GM21737 (cell line): ENCODE results near the gene ARID1A.
"Not testable (repeated sequence)": the region's sequence is repeated elsewhere in the genome, so short reads cannot be mapped to it uniquely, and the experiment has no call there.

ENCODE experiments used
- ATAC-seq: cut with Tn5 transposase; IDR thresholded peaks from one replicate; pipeline ENCODE4 v1.9.1; 2021; ENCODE audit warnings: mild to moderate bottlenecking, moderate library complexity; ENCODE audit not compliant: unreplicated experiment

The ARID1A gene

DNA sequence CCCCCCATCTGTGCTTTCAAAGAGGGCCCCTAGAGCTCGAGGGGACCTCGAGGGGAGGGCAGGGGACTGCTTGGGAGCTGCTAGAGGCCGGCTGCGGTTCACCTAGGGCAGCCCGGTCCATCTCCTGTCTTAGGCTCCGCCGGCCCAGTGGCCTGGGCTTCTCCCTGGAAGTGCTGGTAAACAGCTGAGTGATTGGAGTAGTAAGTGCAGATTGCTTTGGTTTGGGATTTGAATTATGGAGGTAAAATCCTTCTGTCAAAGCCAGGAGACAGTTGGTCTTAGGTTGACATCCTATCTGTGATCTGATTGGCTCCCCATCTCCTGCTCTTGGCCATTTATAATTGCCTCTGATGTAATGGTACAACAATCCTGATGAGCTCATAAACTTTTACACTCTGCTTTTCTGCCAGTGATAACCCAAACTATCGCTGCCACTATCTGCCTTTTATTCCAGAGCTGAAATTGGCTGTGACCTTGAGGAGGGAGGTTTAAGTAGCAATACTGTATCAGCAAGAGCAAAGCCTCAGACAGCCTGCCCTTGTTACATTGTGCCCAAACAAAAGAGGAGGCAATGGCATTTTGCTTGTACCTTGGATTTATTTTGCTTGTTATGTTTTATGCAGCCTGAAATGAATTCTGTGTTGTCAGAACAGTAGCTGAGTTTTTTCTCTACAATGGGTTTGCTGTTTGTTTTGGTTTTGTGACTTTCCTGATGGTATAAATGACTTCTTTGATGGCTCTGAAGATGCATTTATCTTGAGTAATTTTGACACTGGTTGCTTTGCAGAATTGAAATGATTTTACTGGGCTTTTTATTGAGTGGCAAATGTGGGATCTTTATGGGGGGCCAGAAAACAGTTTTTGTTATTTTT, 2.4 kb downstream of the ARID1A start:
- ATAC-seq, result no peak

DNA sequence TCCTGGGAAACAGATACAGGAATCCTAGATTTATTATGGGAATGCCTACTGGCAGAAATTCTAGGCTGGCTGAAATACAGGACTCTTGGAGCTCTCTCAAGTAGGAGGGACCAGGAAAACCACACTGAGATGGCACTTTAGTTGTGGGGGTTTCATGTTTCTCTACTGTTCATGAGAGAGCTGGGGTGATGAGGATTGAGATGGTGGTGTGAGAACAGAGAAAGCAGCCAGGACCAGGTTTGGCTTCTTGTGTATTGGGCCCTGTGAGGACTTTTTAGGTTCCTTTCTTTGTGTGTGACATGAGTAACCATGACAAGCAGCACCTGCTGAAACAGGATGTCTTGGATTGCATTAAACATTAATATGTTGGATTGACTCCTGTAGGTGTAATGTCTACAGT, 4.9 kb downstream of the ARID1A start:
- ATAC-seq, result no peak

DNA sequence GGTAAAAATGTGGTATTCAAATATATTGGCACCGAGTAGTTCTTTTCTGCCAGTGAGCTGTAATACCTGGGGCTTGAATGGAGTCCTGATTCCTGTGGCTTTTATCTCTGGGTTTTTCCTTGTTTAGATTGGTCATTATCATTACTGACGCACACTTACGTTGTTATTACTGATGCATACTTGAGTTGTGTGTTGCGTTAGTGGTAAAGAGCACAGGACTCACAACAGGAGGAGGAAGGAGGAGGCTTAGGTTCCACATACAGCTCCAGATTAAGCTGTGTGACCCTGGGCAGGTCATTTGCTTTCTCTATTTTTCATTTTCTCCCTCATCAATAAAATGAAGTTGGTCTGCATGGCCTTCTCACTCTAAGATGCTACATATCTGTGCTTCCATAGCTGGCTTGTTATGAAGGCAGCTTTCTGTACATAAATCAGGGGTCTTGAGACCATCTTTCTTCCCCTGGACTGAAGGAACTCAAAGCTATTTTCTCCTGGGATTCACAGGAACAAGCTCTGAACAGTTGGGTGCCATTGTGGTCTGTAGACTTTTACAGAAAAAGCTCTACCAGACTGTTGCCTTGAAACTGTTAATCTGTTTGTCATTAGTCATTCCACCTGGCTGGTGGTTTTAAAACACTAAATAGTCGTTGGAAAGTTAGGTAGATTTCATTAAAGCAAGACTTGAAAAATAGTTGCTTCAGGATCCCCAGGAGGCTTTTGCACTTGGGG, 5.6 kb downstream of the ARID1A start:
- ATAC-seq, result no peak

DNA sequence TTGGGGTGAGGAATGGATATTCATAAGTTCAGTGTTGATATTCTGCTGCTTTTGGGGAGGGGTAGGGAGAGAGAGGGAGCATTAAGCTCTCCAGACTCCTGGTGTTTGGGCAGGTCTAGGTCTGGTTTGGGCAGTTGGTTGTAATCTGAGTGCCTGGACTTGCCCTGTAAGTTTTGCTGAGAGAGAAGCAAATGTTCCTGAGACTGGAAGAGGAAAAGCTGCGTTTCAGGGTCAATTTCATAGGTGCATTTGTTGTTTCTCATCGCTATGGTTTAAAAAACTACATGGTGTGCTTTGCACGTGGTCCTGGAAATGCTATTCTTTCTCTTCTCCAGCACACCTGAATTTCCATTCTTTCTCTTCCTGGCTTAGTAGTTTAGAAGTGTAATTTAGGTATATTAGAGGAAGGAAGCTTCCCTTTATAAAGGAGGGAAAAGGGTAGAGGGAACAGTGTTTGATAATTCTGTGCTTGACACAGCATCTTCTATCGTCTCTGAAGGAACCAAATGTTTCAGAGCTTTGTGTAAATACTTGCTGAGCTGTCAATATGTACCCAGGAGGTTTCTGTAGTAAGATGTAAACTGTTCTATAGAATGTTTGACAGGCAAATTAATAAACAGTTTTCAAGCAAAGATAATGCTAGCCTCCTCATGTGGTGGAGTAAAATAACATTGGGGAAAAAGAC, 6.3 kb downstream of the ARID1A start:
- no peak for ATAC-seq

DNA sequence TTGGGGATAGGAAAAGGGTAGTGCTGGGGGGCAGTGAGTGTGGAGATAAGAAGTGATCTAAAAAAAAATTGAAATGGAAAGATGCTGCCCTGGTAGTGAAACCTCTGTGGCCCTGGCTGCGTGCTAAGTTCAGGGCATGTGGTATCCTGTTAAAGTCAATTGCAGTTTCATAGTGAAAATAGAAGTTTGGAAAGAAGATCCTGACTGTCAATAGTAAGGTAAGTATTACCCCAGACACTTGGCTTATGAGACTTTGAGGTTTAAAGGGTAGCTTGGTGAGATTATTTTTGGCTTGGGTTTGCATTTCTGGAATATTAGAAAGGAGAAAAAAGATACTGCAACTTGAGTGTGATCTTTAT, 6.8 kb downstream of the ARID1A start:
- ATAC-seq, result no peak

DNA sequence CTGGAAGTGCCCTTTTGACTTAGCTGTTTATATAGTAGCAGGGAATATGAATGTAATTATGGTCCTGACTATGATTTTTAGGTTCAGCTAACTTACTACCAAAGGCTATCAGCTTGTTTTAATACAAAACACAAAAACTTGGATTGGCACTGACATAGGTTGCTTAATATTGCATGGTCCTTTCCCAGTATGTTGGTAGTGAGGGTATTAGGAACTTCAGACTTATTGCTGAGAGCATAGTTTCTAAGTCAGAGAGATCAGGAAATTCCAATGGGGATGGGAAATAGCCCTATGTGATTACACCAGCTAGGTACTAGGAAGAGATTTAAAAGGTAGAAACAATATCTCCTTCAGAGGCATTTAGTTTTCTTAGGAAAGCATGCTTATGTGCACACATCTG, 7.7 kb downstream of the ARID1A start:
- no peak for ATAC-seq

DNA sequence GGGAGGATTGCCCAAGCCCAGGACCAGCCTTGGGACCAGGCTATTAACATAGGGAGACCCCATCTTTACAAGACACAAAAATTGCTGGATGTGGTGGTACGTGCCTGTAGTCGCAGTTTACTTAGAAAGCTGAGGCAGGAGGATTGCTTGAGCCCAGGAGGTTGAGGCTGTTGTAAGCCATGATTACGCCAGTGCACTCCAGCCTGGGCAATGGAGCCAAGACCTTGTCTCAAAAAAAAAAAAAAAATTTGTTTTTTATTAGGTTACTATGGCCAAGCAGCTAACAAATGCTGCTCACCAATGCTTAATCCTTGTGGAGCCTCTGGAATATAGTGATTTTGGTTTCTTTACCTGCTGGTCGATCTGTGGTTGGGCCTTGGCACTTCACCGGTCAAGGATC, 8.8 kb downstream of the ARID1A start:
- ATAC-seq, result no peak

DNA sequence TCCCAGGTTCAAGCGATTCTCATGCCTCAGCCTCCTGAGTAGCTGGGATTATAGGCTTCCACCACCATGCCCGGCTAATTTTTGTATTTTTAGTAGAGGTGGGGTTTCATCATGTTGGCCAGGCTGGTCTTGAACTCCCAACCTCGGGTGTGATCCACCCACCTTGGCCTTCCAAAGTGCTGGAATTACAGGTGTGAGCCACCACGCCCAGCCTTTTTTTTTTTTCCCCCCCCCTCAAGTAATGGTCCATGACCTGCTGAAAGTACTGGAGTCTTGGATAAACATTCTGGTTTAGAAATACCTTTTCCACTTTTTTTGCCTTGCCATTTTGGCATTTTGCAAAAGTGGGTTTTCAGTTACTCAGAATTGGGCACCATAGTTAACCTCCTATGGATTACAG, 9.4 kb downstream of the ARID1A start:
- not testable (repeated sequence) for ATAC-seq

DNA sequence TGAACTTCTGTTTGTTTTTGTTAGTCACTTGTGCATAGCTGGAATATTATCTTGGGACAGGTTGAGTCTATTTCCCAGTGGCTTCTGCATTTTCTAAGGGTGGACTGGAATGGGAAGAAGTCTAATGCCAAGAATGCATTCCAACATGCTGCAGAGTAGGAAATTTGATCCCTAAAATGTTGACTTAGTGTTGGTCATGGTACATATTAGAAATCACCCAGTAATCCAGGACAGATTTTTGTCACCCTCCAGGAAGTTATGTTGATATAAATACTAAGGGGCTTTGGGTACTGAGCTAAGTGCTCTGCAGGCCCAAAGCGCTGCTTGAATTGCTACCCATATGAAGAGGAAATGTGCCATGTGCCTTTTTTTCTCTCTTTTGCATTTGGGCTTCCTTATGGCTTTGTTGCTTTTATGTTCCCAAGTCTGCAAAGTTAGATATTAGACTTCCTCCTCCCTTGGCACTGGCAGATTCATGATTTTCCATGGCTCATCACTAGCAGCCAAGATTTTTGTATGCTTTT, 10.0 kb downstream of the ARID1A start:
- ATAC-seq, result no peak

DNA sequence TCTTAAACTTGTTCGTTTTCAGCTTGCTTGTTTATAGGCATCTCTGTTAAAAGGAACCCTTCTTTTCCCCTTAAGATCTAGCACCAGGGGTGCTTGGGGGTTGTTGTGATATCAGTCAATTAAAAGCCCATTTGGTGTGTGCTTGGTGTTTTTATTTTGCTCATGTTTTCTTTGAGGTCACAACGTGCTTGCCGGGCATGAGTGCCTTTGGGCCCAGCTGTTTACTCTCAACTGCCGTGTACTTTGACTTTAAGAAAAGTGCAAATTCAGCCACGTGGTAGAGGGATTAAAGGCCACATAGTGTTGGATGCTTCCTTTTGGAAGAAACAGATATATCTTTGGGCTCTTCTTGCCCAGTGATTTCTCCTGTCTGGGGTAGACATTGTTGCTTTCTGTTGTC, 10.5 kb downstream of the ARID1A start:
- ATAC-seq, result no peak

DNA sequence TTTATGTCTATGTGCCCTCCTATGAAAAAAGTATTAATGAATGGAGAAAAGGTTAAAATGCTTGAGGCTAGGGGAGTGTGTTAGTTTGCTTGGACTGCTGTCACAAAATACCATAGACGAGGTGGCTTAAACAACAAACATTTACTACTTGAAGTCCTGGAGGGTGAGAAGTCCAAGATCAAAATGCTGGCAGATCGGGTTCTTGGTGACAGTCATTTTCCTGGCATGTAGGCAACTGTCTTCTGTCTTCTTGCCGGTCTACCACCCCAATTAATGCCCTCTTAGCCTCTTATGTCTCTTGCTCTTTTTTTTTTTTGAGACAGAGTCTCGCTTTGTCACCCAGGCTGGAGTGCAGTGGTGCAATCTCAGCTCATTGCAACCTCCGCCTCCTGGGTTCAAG, 15.0 kb downstream of the ARID1A start:
- no peak for ATAC-seq

DNA sequence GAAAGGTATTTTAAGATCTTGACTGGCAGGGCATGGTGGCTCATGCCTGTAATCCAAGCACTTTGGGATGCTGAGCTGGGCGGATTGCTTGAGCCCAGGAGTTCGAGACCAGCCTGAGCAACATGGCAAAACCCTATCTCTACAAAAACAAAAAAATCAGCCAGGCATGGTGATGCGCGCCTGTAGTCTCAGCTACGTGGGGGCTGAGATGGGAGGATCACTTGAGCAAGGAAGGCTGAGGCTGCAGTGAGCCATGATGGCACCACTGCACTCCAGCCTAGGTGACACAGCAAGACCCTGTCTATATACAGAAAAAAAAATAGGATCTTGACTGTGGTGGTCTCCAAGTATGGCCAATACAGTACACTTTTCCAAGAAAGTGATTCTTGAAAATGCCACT, 16.0 kb downstream of the ARID1A start:
- no peak for ATAC-seq

DNA sequence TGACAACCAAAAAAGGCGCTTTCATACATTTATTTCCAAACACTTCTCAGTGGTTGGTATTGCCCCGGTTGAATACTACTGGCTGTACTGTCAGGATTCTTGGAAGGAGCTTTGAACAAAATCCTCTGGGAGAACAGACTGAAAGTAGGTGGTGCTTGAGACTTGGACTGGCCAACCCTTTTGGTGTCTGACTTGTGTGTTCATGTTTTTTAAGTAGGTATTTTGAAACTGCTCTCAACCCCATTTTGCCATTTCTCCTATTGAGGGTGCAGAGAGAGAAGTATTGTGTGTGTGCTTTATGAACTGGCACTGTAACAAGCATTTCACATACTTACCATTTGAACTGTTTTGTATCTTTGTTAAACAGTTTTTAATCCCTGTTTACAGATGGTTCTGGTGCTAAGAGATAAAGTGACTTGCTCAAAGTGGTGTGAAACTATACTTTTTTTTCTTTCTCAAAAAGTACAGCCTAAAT, 21.2 kb downstream of the ARID1A start:
- no peak for ATAC-seq

DNA sequence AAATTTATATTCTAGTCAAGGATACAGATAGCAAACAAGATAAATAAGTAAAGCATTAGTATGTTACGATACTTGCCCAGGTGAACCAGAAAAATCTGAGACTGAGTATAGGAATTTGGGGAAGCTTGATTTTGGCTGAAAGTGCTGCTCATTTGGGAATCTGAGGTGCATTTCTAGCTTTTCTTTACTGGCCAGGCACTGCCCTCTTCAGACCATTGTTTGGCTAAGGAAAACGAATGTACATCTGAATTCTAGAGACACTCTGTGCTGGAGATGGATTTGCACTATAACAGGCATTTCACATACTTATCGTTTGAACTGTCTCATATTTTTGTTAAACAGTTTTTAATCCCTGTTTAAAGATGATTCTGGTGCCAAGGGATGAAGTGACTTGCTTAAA, 23.4 kb downstream of the ARID1A start:
- ATAC-seq, result no peak

DNA sequence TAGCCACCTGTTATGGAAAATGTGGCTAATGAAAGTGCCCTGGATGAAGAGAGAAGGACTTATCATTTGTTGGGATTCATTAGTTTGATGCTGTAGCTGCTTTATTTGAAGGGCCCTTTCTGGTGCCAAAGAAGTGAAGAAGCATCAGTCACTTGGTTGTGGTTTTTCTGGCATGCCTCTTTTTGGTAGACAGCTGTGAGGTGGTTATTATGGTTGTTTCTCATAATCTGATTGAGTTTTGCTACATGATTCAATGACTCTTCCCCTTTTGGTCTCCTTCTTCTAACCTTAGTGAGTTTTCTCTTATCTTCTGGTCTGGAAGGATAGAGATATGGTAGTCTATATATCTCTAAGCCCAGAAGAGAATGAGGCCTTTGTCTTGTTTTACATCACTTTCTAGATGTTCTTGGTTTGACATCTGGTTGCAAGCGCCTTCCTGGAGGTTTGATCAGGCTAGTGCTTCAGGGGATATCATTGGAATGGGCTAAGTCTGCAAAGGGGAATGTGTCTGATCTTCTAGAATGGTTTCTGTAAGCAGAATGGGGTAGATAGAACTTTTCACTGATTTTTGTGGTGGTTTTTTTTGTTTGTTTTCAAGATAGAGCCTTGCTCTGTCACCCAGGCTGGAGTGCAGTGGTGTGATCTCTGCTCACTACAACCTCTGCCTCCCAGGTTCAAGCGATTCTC, 26.0 kb downstream of the ARID1A start:
- ATAC-seq, result no peak

DNA sequence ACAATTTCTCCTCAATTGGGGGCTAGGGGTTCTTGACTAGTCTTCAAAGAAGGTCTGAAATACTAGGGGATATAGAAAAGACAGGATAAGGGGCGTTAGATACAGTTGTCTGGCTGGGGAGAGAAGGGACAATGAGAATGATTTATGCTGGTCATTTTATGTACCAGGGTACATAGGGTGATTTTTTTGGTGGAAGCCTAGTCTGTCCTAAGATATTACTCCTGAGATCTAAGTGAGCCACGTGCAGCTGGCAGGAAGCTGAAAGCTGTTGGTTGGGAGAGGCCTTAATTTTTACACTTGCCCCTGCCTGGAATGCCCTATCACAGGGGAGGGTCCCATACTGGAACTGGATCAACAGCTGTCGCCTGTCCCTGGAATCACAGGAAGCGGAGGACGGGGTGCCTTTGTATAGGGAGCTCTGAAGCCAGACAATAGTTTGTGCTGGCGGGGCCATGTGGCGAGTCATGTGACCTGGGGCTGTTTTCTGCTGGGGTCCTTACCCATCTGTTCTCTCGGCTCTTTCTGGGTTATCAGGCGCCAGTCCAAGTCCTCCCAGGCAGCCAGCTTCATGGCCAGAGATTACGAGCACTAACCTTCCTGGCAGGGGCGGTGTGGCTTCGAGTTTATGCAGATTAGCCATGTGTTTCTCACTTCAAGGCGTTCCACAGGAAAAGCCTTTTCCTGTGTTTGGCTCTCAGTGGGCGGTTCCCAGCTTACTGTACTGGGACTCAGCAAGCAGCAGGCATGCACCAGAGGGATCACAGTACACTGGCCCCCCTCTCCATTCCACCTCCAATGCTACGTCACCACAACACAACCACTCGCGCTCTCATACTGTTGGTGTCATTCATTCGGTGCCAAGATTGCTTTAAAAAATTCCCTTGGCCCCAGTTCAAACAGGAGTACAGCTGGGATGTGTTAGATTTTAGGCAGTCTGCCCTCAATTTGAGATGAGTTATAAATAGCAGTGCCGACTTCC, 27.5 kb downstream of the ARID1A start:
- ATAC-seq, result no peak

DNA sequence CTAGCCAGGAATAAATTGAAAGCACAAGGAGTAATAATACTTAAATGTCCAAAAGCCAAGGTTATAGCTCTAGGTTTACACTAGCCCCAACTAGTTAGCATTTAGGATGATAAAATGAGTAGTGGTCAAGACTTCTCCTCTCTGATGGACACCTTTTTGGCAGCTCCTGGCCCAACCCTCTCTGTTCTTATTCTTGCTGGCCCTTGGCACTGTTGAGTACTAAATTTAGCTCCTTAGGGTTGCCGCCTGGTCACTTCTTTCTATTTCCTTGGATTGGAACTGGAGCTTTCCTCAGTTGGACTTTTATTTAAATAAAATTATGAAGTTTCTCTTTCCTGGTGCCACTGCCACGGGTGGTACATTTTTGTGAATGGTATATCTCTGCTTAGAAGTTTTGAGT, 28.3 kb downstream of the ARID1A start:
- ATAC-seq, result no peak

DNA sequence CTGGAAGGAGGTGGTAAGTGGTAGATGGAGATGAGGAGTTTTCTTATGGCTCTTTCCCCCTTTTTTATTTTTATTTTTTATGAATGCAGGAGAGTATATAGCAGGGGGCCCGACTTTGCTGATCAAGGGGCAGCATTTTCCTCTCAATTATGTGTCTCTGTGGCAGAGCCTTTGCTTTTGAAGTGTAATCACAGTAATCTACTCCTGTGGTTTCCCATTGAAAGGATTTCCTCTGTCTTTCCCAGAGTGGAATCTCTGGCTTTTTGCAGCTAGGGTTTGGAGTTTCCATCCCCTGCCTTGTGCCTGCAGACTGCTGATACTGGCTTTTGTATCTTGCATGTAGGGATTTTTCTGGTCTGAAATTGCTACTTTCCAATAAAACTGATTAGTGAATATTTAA, 29.1 kb downstream of the ARID1A start:
- ATAC-seq, result no peak

DNA sequence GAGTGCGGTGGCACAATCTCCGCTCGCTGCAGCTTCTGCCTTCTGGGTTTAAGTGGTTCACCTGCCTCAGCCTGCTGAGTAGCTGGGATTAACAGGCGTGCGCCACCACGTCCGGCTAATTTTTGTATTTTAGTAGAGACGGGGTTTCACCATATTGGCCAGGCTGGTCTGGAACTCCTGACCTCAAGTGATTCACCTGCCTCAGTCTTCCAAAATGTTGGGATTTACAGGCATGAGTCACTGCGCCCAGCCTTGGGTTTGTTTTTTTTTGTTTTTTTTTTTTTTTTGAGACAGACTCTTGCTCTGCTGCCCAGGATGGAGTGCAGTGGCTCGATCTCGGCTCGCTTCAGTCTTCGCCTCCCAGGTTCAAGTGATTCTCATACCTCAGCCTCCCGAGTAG, 30.1 kb downstream of the ARID1A start:
- not testable (repeated sequence) for ATAC-seq

DNA sequence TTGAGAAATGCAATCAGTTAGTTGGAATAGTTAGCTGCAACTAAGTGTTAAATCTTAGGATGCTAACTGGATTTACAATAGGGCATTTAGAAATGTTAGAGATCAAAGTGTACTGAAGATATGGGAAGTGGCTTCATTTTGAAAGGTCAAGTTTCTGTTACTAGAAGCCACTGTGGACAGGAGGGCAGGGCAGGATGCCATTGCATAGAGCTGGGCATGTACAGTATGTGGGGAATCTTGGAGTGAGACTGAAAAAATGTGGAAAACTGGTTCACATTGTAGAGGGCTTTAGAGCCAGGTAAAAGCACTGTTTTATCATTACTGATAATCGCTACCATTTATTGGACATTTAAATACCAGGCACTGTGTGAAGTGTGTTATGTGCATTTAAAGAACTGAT, 31.0 kb downstream of the ARID1A start:
- ATAC-seq, result no peak
